Colonic mucosa (tissue), 4 donors: ENCODE data around the gene RIPOR2. TPM values are rescaled to one million over a fixed set of nuclear protein-coding genes. Genes with fewer than 3 reads are reported as not detected.

Experiments used
- DNase-seq: peaks from one replicate; pipeline ENCODE4 v3.0.0-alpha.2; 2020
- H3K27ac ChIP-seq: fragments of 200-600 bp; one replicate; pipeline ENCODE4 v1.8.0; 2021
- H3K27me3 ChIP-seq: fragments of 200-600 bp; one replicate; pipeline ENCODE4 v1.8.0; 2021
- H3K36me3 ChIP-seq: fragments of 200-600 bp; one replicate; pipeline ENCODE4 v1.8.0; 2021
- H3K4me1 ChIP-seq: fragments of 200-600 bp; one replicate; pipeline ENCODE4 v1.8.0; 2021; ENCODE audit warnings: mild to moderate bottlenecking
- H3K4me3 ChIP-seq: fragments of 200-600 bp; one replicate; pipeline ENCODE4 v1.8.0; 2021
- H3K9ac ChIP-seq, 2 donors: one replicate each; pipeline ENCODE4 v1.7.0; 2013; ENCODE audit warnings: control low read depth in 2 of 2, low read depth in 2 of 2, low read length in 2 of 2
- H3K9me3 ChIP-seq: fragments of 200-600 bp; one replicate; pipeline ENCODE4 v1.8.0; 2021
- intact Hi-C: fragments of 100-400 bp; cut with DNase I; formaldehyde crosslinking; loops from one replicate; pipeline ENCODE4 v1.14.1; 2022
- total RNA-seq, 2 donors: library from RNA; stranded (reverse); fragmentation: NEBNext Ultra II Directional in 1 of 2; extraction: Animal tissue kit (Norgen Biotek cat#: 25700) in 1 of 2; gene quantifications; one replicate each; pipeline ENCODE4 v1.2.1, GENCODE V29; 2021
- TF ChIP-seq, protein P1 (sequence below): fragments of 200-600 bp; IDR thresholded peaks from one replicate; pipeline ENCODE4 v1.8.0; 2022; ENCODE audit warnings: antibody characterized with exemption, mild to moderate bottlenecking
- donor health status: healthy.
- donor health status: DM: no; HTN: no; CAD: no.
- donor health status: DM: no; HTN: no; CAD: no.

RIPOR2 gene
- total RNA-seq, 2 donors from 2014 or later = 1.8 to 2.0 TPM

DNA sequence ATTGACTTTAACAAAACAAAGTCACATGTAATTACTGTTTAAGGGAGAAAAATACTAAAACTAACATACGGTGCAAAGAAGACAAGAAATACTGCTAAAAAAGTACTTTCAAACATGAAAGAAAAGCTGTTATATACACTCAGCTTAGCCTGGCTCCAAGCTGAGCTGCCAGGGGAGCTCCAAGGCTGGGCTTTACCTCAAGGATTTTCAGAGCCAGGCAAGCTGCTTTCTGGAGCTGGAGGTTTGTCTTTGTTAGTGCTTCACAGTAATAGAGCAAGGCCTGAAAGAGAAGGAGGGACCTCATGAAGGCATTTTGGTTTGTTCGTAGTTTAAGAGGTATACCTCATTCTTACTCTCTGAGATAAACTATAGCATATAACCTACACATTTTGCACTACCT, 117.4 kb downstream of the RIPOR2 start:
- Histone ChIP-seq H3K27ac (no peak overlapping the region), H3K4me1 (no peaks in the 10 kb centered on the region), H3K9ac (no peak overlapping the region), H3K4me3 (no peak overlapping the region), H3K9me3 (no peaks in the 10 kb centered on the region), H3K27me3 (no peaks in the 10 kb centered on the region), H3K36me3 (no peaks in the 10 kb centered on the region)
- DNase-seq = no peak
- TF ChIP-seq, protein P1, sequence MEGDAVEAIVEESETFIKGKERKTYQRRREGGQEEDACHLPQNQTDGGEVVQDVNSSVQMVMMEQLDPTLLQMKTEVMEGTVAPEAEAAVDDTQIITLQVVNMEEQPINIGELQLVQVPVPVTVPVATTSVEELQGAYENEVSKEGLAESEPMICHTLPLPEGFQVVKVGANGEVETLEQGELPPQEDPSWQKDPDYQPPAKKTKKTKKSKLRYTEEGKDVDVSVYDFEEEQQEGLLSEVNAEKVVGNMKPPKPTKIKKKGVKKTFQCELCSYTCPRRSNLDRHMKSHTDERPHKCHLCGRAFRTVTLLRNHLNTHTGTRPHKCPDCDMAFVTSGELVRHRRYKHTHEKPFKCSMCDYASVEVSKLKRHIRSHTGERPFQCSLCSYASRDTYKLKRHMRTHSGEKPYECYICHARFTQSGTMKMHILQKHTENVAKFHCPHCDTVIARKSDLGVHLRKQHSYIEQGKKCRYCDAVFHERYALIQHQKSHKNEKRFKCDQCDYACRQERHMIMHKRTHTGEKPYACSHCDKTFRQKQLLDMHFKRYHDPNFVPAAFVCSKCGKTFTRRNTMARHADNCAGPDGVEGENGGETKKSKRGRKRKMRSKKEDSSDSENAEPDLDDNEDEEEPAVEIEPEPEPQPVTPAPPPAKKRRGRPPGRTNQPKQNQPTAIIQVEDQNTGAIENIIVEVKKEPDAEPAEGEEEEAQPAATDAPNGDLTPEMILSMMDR = no peak
- intact Hi-C loops = no loop called here

DNA sequence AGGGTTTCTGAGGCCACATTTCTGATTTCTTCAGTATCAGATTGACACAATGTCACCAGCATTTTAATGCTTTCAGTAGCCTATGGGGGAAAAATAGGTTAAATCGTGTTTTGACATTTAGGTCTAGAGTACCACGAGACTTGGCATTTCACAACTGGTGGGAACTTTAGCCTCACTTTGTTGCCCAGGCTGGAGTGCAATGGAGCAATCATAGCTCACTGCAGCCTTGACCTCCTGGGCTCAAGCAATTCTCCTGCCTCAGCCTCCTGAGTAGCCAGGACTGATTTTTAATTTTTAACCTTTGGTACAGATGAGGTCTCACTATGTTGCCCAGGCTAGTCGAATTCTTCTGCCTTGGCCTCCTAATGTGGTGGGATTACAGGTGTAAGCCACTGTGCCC, 126.0 kb downstream of the RIPOR2 start:
- no peaks in the 10 kb centered on the region for H3K36me3 ChIP-seq
- no peak overlapping the region for H3K4me3 ChIP-seq
- intact Hi-C loops = no loop called here
- no peak overlapping the region for H3K27ac ChIP-seq
- H3K27me3 ChIP-seq = no peaks in the 10 kb centered on the region
- DNase-seq = no peak
- TF ChIP-seq, protein P1 = no peak
- no peaks in the 10 kb centered on the region for H3K4me1 ChIP-seq
- no peaks in the 10 kb centered on the region for H3K9me3 ChIP-seq
- H3K9ac ChIP-seq = no peak overlapping the region

DNA sequence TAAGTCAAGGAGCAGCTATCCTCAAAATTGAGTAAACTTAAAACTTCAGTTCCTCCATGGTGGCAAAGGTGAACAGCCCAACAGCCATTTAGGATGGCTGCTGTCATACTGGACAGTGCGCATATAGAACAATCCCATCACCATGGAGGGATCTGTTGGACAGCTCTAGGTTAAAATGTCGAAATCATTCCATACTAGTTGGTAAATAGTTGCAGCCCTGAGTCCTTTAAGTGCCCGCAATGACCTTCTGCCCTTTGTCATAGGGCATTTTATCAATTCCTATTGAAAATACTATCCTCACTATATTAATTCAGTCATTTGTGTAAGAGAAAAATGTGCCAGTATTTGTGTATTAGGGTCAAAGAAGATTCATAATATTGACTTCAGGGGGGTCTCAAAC, 128.2 kb downstream of the RIPOR2 start:
- Histone ChIP-seq H3K27ac (no peak overlapping the region), H3K4me3 (no peak overlapping the region), H3K36me3 (no peaks in the 10 kb centered on the region), H3K9me3 (no peaks in the 10 kb centered on the region), H3K9ac (no peak overlapping the region), H3K4me1 (no peaks in the 10 kb centered on the region), H3K27me3 (no peaks in the 10 kb centered on the region)
- TF ChIP-seq, protein P1 = no peak
- intact Hi-C loops = no loop called here
- DNase-seq = no peak

DNA sequence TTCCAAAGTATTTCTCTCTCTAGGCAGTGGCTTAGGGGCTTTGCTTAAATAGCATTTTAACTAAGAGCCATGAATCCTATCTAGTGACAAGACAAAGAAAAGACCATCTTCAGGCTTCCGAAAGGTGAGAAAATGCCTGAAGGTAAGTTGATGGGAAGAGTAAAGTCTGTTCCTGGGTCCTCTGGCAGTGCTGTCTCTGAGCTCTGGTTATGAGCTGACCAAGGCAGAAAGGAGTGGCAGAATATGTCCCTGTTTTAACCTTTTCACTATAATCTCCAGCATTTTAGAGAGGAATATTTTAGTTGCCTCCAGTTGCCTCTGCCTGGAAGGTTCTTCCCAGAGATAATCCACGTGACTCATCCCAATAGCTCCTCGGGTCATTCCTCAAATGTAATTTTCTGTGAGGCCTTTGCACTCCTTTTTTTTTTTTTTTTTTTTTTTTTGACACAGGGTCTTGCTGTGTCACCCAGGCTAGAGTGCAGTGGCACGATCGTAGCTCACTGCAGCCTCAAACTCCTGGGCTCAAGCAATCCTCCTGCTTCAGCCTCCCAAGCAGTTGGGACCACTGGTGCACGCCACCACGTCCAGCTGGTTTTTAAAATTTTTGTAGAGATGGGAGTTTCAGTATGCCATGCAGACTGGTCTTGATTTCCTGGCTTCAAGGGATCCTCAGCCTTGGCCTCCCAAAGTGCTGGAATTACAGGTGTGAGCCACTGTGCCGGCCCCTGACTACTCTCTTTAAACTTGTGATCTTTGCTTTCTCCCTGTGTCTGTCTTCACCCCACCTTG, 133.3 kb downstream of the RIPOR2 start:
- no peak for DNase-seq
- no peak overlapping the region for H3K4me3 ChIP-seq
- no peaks in the 10 kb centered on the region for H3K9me3 ChIP-seq
- TF ChIP-seq, protein P1 = no peak
- no peak overlapping the region for H3K27ac ChIP-seq
- H3K9ac ChIP-seq = no peak overlapping the region
- intact Hi-C loops = no loop called here
- H3K27me3 ChIP-seq = no peaks in the 10 kb centered on the region
- H3K4me1 ChIP-seq = no peaks in the 10 kb centered on the region
- no peaks in the 10 kb centered on the region for H3K36me3 ChIP-seq

DNA sequence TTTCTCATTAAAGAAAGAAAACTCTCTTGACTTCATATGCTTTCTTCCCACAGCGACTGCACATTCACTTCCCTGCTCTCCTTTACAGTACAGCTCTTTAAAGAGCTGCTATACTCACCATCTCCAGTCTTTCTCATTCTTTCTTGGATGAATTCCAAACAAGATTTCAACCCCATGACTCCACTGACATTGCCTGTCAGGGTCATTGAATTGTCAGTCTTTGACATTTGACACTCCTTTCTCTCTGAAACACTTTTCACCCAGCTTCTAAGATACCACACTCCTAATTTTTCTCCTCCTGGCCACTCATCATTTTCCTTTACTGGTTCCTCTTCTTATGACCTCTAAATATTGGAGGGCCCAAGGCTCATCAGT, 136.2 kb downstream of the RIPOR2 start:
- Histone ChIP-seq H3K4me1 (no peaks in the 10 kb centered on the region), H3K36me3 (no peaks in the 10 kb centered on the region), H3K27me3 (no peaks in the 10 kb centered on the region), H3K9me3 (no peaks in the 10 kb centered on the region), H3K9ac (no peak overlapping the region), H3K27ac (no peak overlapping the region), H3K4me3 (no peak overlapping the region)
- TF ChIP-seq, protein P1 = no peak
- intact Hi-C loops = no loop called here
- DNase-seq = no peak
